ENCODE data around the gene NAXD. TPM values are rescaled to one million over a fixed set of nuclear protein-coding genes. Genes with fewer than 3 reads are reported as not detected.

Gene NAXD
- total and polyA plus RNA-seq, 4 experiments from 2014 or later = 20.4 to 33.4 (median 26.5) TPM

DNA sequence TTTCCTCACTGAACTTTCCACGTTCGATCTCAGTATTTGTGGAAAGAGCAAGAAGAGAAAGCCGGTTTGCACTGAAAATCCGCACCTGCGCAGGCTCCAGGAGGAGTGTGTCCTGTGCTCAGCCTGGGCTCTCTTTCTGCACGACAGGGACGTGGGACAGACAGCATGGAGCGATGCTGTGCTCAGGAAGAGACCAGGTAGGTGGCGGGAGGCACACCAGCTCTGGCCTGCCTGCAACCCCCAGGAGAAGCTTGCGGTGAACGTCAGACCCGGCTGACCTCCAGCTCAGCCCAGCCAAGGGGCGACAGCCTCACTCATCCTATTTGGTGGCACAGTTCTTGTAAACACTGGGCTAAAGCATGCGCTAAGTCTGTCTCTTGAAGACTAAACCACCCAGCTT is 35.9 kb downstream of the NAXD start:
- Histone ChIP-seq H3K36me3 (ENCODE audit: insufficient read depth, low read length) (peaks cover 23% of the 10 kb centered on the region), H3K4me3 (ENCODE audit: low read length in 2 of 2) (no peak overlapping the region), H3K9me3 (ENCODE audit: control insufficient read depth in 1 of 2, low read length in 2 of 2) (no peaks in the 10 kb centered on the region), H3K27ac (ENCODE audit: low read depth, low read length) (no peak overlapping the region), H3K4me1 (ENCODE audit: insufficient read depth, low read length) (no peaks in the 10 kb centered on the region), H3K27me3 (ENCODE audit: insufficient read depth, low read length) (no peaks in the 10 kb centered on the region)
- intact Hi-C loops (cut with micrococcal nuclease) = no loop called here
- no peaks in the 10 kb centered on the region for H3K9me3 Mint-ChIP-seq
- no peak overlapping the region for H3K4me3 Mint-ChIP-seq
- no peaks in the 10 kb centered on the region for H3K27me3 Mint-ChIP-seq
- peaks cover 3 to 11% (median 4%) of the 10 kb centered on the region in 4 donors for H3K4me1 Mint-ChIP-seq
- peaks cover 23 to 49% of the 10 kb centered on the region in 2 donors for H3K36me3 Mint-ChIP-seq
- peak overlapping the region in 3 of 7 donors; percentile 17 to 77 (median 68) for H3K27ac Mint-ChIP-seq
- ChIA-PET POLR2A (ENCODE audit: partially characterized antibody) (interaction anchor here (1.1 to 1.7 kb wide), 2 partner anchors 23 to 64 kb away, joined by 3 to 5 read pairs; no protein-coding TSS in a partner anchor), CTCF (ENCODE audit: partially characterized antibody) (no interaction called here)
- no peak for DNase-seq

DNA sequence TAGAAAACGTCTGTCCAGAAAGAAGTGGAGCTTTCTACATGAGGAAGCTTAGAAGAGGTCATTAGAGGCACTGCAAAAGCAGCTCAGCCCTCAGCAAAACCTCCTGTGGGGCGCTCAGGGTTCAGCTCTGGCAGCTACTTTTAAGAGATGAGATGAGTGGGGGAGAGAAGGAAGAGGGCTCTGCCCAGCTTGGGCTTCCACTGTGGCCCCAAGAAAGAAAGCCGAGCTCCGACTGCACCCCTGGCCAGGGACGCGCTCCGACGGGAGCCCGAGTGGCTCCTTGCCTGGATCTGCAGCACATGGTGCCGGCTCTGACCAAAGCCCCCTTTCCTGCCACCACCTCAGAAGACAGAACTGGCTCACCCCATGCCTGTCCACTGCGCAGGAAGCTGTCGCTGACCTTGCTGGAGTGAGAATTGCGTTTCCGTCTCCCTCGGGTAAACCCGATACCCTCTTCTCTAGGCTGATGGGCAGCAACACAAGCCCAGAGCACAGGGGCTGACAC is 36.4 kb downstream of the NAXD start:
- Histone ChIP-seq H3K27me3 (ENCODE audit: insufficient read depth, low read length) (no peaks in the 10 kb centered on the region), H3K4me3 (ENCODE audit: low read length in 2 of 2) (no peak overlapping the region), H3K36me3 (ENCODE audit: insufficient read depth, low read length) (peaks cover 23% of the 10 kb centered on the region), H3K9me3 (ENCODE audit: control insufficient read depth in 1 of 2, low read length in 2 of 2) (no peaks in the 10 kb centered on the region), H3K4me1 (ENCODE audit: insufficient read depth, low read length) (no peaks in the 10 kb centered on the region), H3K27ac (ENCODE audit: low read depth, low read length) (no peak overlapping the region)
- no peaks in the 10 kb centered on the region for H3K27me3 Mint-ChIP-seq
- no peak overlapping the region for H3K4me3 Mint-ChIP-seq
- H3K9me3 Mint-ChIP-seq = no peaks in the 10 kb centered on the region
- DNase-seq = no peak
- H3K36me3 Mint-ChIP-seq = peaks cover 23 to 50% of the 10 kb centered on the region in 2 donors
- ChIA-PET CTCF (ENCODE audit: partially characterized antibody) (no interaction called here), POLR2A (ENCODE audit: partially characterized antibody) (interaction anchor here (1.1 to 1.7 kb wide), 2 partner anchors 22 to 64 kb away, joined by 3 to 5 read pairs; no protein-coding TSS in a partner anchor)
- intact Hi-C loops (cut with micrococcal nuclease) = no loop called here
- H3K4me1 Mint-ChIP-seq = peaks cover 4 to 13% (median 5%) of the 10 kb centered on the region in 4 donors
- H3K27ac Mint-ChIP-seq = peak overlapping the region in 3 of 7 donors; percentile 17 to 68 (median 47)

DNA sequence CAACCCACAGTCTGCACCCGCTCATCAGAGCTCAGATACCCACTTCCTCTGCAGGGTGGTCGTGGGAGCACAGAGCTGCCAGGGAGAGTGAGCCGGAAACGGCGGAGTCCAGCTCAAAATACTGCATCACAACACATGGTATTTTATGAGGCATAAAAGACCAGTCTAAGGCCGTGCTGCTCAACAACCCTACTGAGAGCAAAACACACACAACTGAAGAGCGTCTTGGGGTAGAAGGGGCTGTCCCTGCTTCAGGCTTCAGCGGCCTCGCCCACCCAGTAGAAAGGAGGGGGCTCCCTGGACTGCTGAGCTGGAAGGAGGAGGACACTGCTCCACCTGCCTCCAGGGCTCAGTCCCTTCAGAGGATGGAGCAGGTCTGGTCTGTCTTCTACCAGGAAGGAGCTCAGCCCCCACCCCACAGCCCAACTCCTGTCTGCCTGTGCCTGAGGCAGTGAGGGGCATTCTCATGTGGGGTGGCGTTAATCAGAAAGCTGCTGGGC is 36.9 kb downstream of the NAXD start:
- DNase-seq = no peak
- H3K27ac Mint-ChIP-seq = peak overlapping the region in 1 of 7 donors; percentile 47

DNA sequence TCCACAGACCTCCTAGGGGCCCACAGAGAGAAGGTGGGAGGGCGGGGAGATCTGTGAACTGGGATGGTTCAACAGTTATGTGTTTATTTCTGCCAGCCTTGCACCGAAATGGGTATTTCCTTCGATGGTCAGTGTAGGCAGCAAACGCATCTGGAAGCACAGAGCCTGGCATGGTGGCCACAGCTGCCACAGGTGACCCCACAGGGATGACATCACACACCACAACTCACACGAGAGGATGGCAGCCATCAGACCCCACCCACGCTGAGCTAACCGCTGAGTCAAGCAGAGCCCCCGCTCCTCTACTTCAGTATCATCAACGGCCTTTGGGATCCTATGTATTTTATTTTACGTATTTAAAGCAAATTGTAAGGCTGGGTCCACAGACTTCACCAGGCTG is 37.4 kb downstream of the NAXD start:
- Mint-ChIP-seq H3K27ac (no peak overlapping the region), H3K9me3 (no peaks in the 10 kb centered on the region), H3K4me3 (no peak overlapping the region), H3K4me1 (peaks cover 8 to 19% (median 10%) of the 10 kb centered on the region in 4 donors), H3K36me3 (peaks cover 23 to 48% of the 10 kb centered on the region in 2 donors), H3K27me3 (no peaks in the 10 kb centered on the region)
- H3K27me3 ChIP-seq (ENCODE audit: insufficient read depth, low read length) = no peaks in the 10 kb centered on the region
- intact Hi-C loops (cut with micrococcal nuclease) = no loop called here
- H3K36me3 ChIP-seq (ENCODE audit: insufficient read depth, low read length) = peaks cover 23% of the 10 kb centered on the region
- H3K27ac ChIP-seq (ENCODE audit: low read depth, low read length) = no peak overlapping the region
- POLR2A ChIA-PET (ENCODE audit: partially characterized antibody) = interaction anchor here (1.7 kb wide), 1 partner anchor 63 kb away, joined by 5 read pairs; no protein-coding TSS in a partner anchor
- H3K4me1 ChIP-seq (ENCODE audit: insufficient read depth, low read length) = peaks cover 7% of the 10 kb centered on the region
- H3K9me3 ChIP-seq (ENCODE audit: control insufficient read depth in 1 of 2, low read length in 2 of 2) = no peaks in the 10 kb centered on the region
- CTCF ChIA-PET (ENCODE audit: partially characterized antibody) = no interaction called here
- no peak for DNase-seq
- no peak overlapping the region for H3K4me3 ChIP-seq (ENCODE audit: low read length in 2 of 2)

More for the DNA sequence above, 36.9 kb downstream of the NAXD start:
- Mint-ChIP-seq H3K4me3 (no peak overlapping the region), H3K36me3 (peaks cover 23 to 50% of the 10 kb centered on the region in 2 donors), H3K4me1 (peaks cover 5 to 15% (median 7%) of the 10 kb centered on the region in 4 donors), H3K9me3 (no peaks in the 10 kb centered on the region), H3K27me3 (no peaks in the 10 kb centered on the region)
- peaks cover 23% of the 10 kb centered on the region for H3K36me3 ChIP-seq (ENCODE audit: insufficient read depth, low read length)
- intact Hi-C loops (cut with micrococcal nuclease) = no loop called here
- no peak overlapping the region for H3K4me3 ChIP-seq (ENCODE audit: low read length in 2 of 2)
- POLR2A ChIA-PET (ENCODE audit: partially characterized antibody) = interaction anchor here (1.7 kb wide), 1 partner anchor 63 kb away, joined by 5 read pairs; no protein-coding TSS in a partner anchor
- peaks cover 2% of the 10 kb centered on the region for H3K4me1 ChIP-seq (ENCODE audit: insufficient read depth, low read length)
- no peaks in the 10 kb centered on the region for H3K27me3 ChIP-seq (ENCODE audit: insufficient read depth, low read length)
- H3K27ac ChIP-seq (ENCODE audit: low read depth, low read length) = no peak overlapping the region
- H3K9me3 ChIP-seq (ENCODE audit: control insufficient read depth in 1 of 2, low read length in 2 of 2) = no peaks in the 10 kb centered on the region
- CTCF ChIA-PET (ENCODE audit: partially characterized antibody) = no interaction called here

DNA sequence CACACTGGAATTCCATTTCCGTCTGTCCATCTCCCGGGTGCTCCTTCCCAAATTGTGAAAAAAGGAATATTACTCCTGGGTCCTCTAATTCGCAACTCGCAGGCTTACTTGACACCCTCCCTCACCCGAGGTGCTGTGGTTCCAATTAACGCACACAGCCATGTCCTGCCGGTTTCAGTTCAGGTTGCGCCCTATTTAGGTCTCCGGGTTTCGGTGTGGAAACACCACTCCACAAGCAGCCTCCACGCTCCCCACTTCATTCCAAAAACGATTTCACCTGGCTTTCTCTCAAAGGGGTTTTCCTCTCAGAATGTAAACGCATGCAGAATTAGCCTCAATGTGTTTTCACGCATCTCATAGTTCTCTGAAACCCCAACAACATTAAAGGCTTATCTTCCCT is 37.9 kb downstream of the NAXD start:
- no peaks in the 10 kb centered on the region for H3K27me3 Mint-ChIP-seq
- H3K4me3 Mint-ChIP-seq = peak overlapping the region in 1 of 8 donors; percentile 31
- H3K36me3 Mint-ChIP-seq = peaks cover 23 to 48% of the 10 kb centered on the region in 2 donors
- peak overlapping the region in 1 of 7 donors; percentile 65 for H3K27ac Mint-ChIP-seq
- H3K27me3 ChIP-seq (ENCODE audit: insufficient read depth, low read length) = no peaks in the 10 kb centered on the region
- H3K27ac ChIP-seq (ENCODE audit: low read depth, low read length) = no peak overlapping the region
- no peaks in the 10 kb centered on the region for H3K9me3 Mint-ChIP-seq
- peaks cover 12% of the 10 kb centered on the region for H3K4me1 ChIP-seq (ENCODE audit: insufficient read depth, low read length)
- peaks cover 23% of the 10 kb centered on the region for H3K36me3 ChIP-seq (ENCODE audit: insufficient read depth, low read length)
- intact Hi-C loops (cut with micrococcal nuclease) = no loop called here
- peaks cover 13 to 24% (median 15%) of the 10 kb centered on the region in 4 donors for H3K4me1 Mint-ChIP-seq
- DNase-seq = no peak
- no peaks in the 10 kb centered on the region for H3K9me3 ChIP-seq (ENCODE audit: control insufficient read depth in 1 of 2, low read length in 2 of 2)
- CTCF ChIA-PET (ENCODE audit: partially characterized antibody) = no interaction called here
- POLR2A ChIA-PET (ENCODE audit: partially characterized antibody) = no interaction called here
- no peak overlapping the region for H3K4me3 ChIP-seq (ENCODE audit: low read length in 2 of 2)

DNA sequence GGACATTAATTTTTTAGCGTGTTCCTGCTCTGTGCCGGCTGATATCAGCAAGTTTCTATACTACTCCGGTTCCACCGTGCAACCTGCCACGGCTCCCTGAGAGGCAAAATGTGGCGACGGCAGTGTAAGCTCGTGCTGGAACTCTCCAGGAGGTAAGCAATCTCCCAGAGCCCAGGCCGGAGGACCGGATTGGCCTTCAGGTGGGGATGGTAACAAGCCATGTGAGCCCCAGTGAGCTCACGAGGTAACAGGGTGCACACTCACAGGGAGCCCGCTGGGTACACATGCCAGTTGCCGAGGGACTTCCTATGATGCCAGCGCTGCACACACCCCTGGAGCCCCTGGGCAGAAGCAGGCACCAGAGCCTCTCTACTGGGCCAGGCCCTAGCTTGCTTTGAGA is 38.5 kb downstream of the NAXD start:
- no peak overlapping the region for H3K4me3 ChIP-seq (ENCODE audit: low read length in 2 of 2)
- Mint-ChIP-seq H3K4me1 (peaks cover 17 to 30% (median 21%) of the 10 kb centered on the region in 4 donors), H3K27me3 (no peaks in the 10 kb centered on the region), H3K9me3 (no peaks in the 10 kb centered on the region), H3K4me3 (no peak overlapping the region), H3K27ac (peak overlapping the region in 1 of 7 donors; percentile 65), H3K36me3 (peaks cover 23 to 47% of the 10 kb centered on the region in 2 donors)
- DNase-seq = no peak
- no peak overlapping the region for H3K27ac ChIP-seq (ENCODE audit: low read depth, low read length)
- H3K4me1 ChIP-seq (ENCODE audit: insufficient read depth, low read length) = peaks cover 18% of the 10 kb centered on the region
- no peaks in the 10 kb centered on the region for H3K27me3 ChIP-seq (ENCODE audit: insufficient read depth, low read length)
- peaks cover 23% of the 10 kb centered on the region for H3K36me3 ChIP-seq (ENCODE audit: insufficient read depth, low read length)
- H3K9me3 ChIP-seq (ENCODE audit: control insufficient read depth in 1 of 2, low read length in 2 of 2) = no peaks in the 10 kb centered on the region
- ChIA-PET POLR2A (ENCODE audit: partially characterized antibody) (interaction anchor here (0.7 kb wide), 1 partner anchor 61 kb away, joined by 3 read pairs; no protein-coding TSS in a partner anchor), CTCF (ENCODE audit: partially characterized antibody) (no interaction called here)
- intact Hi-C loops (cut with micrococcal nuclease) = no loop called here

DNA sequence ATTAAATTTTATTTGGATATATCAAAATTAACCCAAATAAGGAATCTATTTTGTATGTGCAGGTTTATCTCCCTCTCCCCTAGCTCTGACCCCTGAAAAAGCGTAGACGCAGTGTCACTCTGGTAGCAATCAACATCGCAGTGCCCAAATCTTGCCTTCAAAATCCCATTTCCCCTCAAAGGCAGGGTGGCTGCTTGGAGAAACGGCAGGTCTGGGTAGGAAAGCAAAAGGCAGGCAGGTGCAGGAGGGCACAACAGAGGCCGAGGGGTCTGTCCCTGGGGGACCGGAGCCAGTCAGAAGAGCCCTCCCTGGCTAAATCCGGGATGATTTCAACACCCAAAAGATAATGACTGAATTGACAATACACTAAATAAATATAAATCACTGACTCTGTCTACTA is 41.9 kb downstream of the NAXD start:
- ChIA-PET CTCF (ENCODE audit: partially characterized antibody) (interaction anchor here (0.7 kb wide), 1 partner anchor 41 kb away, joined by 3 read pairs; no protein-coding TSS in a partner anchor), POLR2A (ENCODE audit: partially characterized antibody) (no interaction called here)
- peaks cover 36 to 53% of the 10 kb centered on the region in 2 donors for H3K36me3 Mint-ChIP-seq
- no peaks in the 10 kb centered on the region for H3K9me3 ChIP-seq (ENCODE audit: control insufficient read depth in 1 of 2, low read length in 2 of 2)
- intact Hi-C loops (cut with micrococcal nuclease) = no loop called here
- no peak overlapping the region for H3K4me3 ChIP-seq (ENCODE audit: low read length in 2 of 2)
- H3K4me1 ChIP-seq (ENCODE audit: insufficient read depth, low read length) = peaks cover 23% of the 10 kb centered on the region
- no peak overlapping the region for H3K27ac ChIP-seq (ENCODE audit: low read depth, low read length)
- H3K27ac Mint-ChIP-seq = no peak overlapping the region
- no peaks in the 10 kb centered on the region for H3K27me3 Mint-ChIP-seq
- no peak overlapping the region for H3K4me3 Mint-ChIP-seq
- H3K4me1 Mint-ChIP-seq = peaks cover 27 to 45% (median 32%) of the 10 kb centered on the region in 4 donors
- H3K27me3 ChIP-seq (ENCODE audit: insufficient read depth, low read length) = no peaks in the 10 kb centered on the region
- peaks cover 23% of the 10 kb centered on the region for H3K36me3 ChIP-seq (ENCODE audit: insufficient read depth, low read length)
- H3K9me3 Mint-ChIP-seq = peaks cover 0 to 4% (median 0%) of the 10 kb centered on the region in 8 donors
- DNase-seq = no peak

Measured in CD4-positive, alpha-beta memory T cell (primary cell).